ENCODE results near the gene SLC23A2.
"Not testable (repeated sequence)": the region's sequence is repeated elsewhere in the genome, so short reads cannot be mapped to it uniquely, and the experiment has no call there.

SLC23A2 gene

GRCh38 chr20:5001174-5002076, at the start of gene SLC23A2:
TSS of gene SLC23A2 (minus strand) at chr20:5001510. CDS start at chr20:4932562, 68,948 bp downstream.
- DNase-seq (ENCODE audit: low read depth) = no peak

GRCh38 chr20:5046656-5047339, 45.5 kb upstream of the SLC23A2 start:
- no peak for DNase-seq (ENCODE audit: low read depth)

- DNase-seq (ENCODE audit: low read depth) = no peak
Observed at GRCh38 chr20:5045906-5046305, 44.6 kb upstream of the SLC23A2 start.

GRCh38 chr20:5044075-5044620, 42.8 kb upstream of the SLC23A2 start:
- DNase-seq (ENCODE audit: low read depth) = no peak

- no peak for DNase-seq (ENCODE audit: low read depth)
Observed at GRCh38 chr20:5041433-5041832, 40.1 kb upstream of the SLC23A2 start.

GRCh38 chr20:5040345-5040744, 39.0 kb upstream of the SLC23A2 start:
- DNase-seq (ENCODE audit: low read depth) = no peak

GRCh38 chr20:5039889-5040288, 38.6 kb upstream of the SLC23A2 start:
- DNase-seq (ENCODE audit: low read depth) = no peak

GRCh38 chr20:5039255-5039657, 37.9 kb upstream of the SLC23A2 start:
- no peak for DNase-seq (ENCODE audit: low read depth)

GRCh38 chr20:5036828-5037227, 35.5 kb upstream of the SLC23A2 start:
- no peak for DNase-seq (ENCODE audit: low read depth)

GRCh38 chr20:5035518-5035917, 34.2 kb upstream of the SLC23A2 start:
- DNase-seq (ENCODE audit: low read depth) = not testable (repeated sequence)

GRCh38 chr20:5033566-5033965, 32.3 kb upstream of the SLC23A2 start:
- peak; percentile 18 for DNase-seq (ENCODE audit: low read depth)

GRCh38 chr20:5031701-5032100, 30.4 kb upstream of the SLC23A2 start:
- DNase-seq (ENCODE audit: low read depth) = not testable (repeated sequence)

GRCh38 chr20:5031206-5031557, 29.9 kb upstream of the SLC23A2 start:
- DNase-seq (ENCODE audit: low read depth) = no peak

- no peak for DNase-seq (ENCODE audit: low read depth)
Observed at GRCh38 chr20:5030348-5031205, 29.3 kb upstream of the SLC23A2 start.

GRCh38 chr20:5028258-5029059, 27.1 kb upstream of the SLC23A2 start:
- peak; percentile 32 for DNase-seq (ENCODE audit: low read depth)

- no peak for DNase-seq (ENCODE audit: low read depth)
Observed at GRCh38 chr20:5024982-5025381, 23.7 kb upstream of the SLC23A2 start.

- no peak for DNase-seq (ENCODE audit: low read depth)
Observed at GRCh38 chr20:5024103-5024502, 22.8 kb upstream of the SLC23A2 start.

GRCh38 chr20:5023171-5023570, 21.9 kb upstream of the SLC23A2 start:
- DNase-seq (ENCODE audit: low read depth) = not testable (repeated sequence)

GRCh38 chr20:5020760-5021159, 19.4 kb upstream of the SLC23A2 start:
- DNase-seq (ENCODE audit: low read depth) = no peak

GRCh38 chr20:5013682-5014447, 12.6 kb upstream of the SLC23A2 start:
- no peak for DNase-seq (ENCODE audit: low read depth)

Measured in non-pigmented ciliary epithelial cell (primary cell).